Lung (tissue), 12 donors: ENCODE data around the gene ABCC4. TPM values are rescaled to one million over a fixed set of nuclear protein-coding genes. Genes with fewer than 3 reads are reported as not detected.

ENCODE experiments used
- ATAC-seq: fragments of 200-7000 bp; cut with Tn5 transposase; one replicate; pipeline ENCODE4 v1.9.1; 2020; ENCODE audit warnings: moderate number of reproducible peaks; ENCODE audit not compliant: insufficient read depth, low FRiP score
- DNase-seq, 3 donors: peaks; one replicate each; pipeline ENCODE4 v3.0.0-alpha.2; 2013 to 2017
- H3K27ac ChIP-seq, 2 donors: one replicate each; pipeline ENCODE4 v1.5.1; 2013; ENCODE audit warnings: mild to moderate bottlenecking in 2 of 2, moderate library complexity in 2 of 2, control low read depth in 1 of 2, inconsistent platforms in 1 of 2, low read depth in 1 of 2, low read length in 1 of 2
- H3K27me3 ChIP-seq, 3 donors: one replicate each; pipeline ENCODE4 v1.5.1; 2013; ENCODE audit warnings: low read length in 2 of 3; ENCODE audit not compliant: control insufficient read depth in 3 of 3, insufficient read depth in 3 of 3
- H3K36me3 ChIP-seq, 4 donors: one replicate each; pipeline ENCODE4 v1.5.1; 2013; ENCODE audit warnings: low read length in 4 of 4, mild to moderate bottlenecking in 1 of 4, moderate library complexity in 1 of 4; ENCODE audit not compliant: control insufficient read depth in 4 of 4, insufficient read depth in 4 of 4
- H3K4me1 ChIP-seq, 5 donors: one replicate each; pipeline ENCODE4 v1.5.1; 2013; ENCODE audit warnings: low read length in 5 of 5, mild to moderate bottlenecking in 2 of 5, moderate library complexity in 1 of 5; ENCODE audit not compliant: control insufficient read depth in 5 of 5, insufficient read depth in 5 of 5
- H3K4me3 ChIP-seq: one replicate; pipeline ENCODE4 v1.5.1; 2013; ENCODE audit warnings: mild to moderate bottlenecking, control low read depth, moderate library complexity
- H3K9ac ChIP-seq, 2 donors: one replicate each; pipeline ENCODE4 v1.5.1; 2013; ENCODE audit warnings: low read length in 2 of 2, control low read depth in 1 of 2; ENCODE audit not compliant: insufficient read depth in 1 of 2
- H3K9me3 ChIP-seq, 4 donors: one replicate each; pipeline ENCODE4 v1.5.1; 2013; ENCODE audit warnings: low read length in 3 of 4, mild to moderate bottlenecking in 1 of 4, moderate library complexity in 1 of 4; ENCODE audit not compliant: control insufficient read depth in 4 of 4, insufficient read depth in 3 of 4
- CTCF ChIP-seq: IDR thresholded peaks from 2 replicates; pipeline ENCODE4 v1.5.1; 2012; ENCODE audit warnings: mild to moderate bottlenecking; ENCODE audit errors: control extremely low read depth, extremely low read depth
- WGBS, 2 donors: extraction: QIAGEN DNeasy Blood & Tissue Kit; methylation state at CpG; one replicate each; pipeline ENCODE4 v1.1.7; 2013; 5-methylcytosine and 5-hydroxymethylcytosine counted together
- polyA plus RNA-seq, 2 donors: library from polyadenylated mRNA; stranded (reverse); fragments of 200-250 nt; gene quantifications; one replicate each; pipeline ENCODE4 v1.2.1, GENCODE V29; 2013
- total RNA-seq, 2 donors: library from RNA; depleted of rRNA in 1 of 2; stranded (reverse); fragments of >200 nt in 1 of 2; gene quantifications; one replicate each; pipeline ENCODE4 v1.2.1, GENCODE V29; 2014 to 2021
- donor health status: control.
- donor health status: control.
- donor health status: Bipolar disorder and iron deficiency.
- donor health status: healthy.
- donor health status: DM: yes; HTN: yes; CAD: no.

The ABCC4 gene
- total and polyA plus RNA-seq, 4 donors, result 7.1 to 38.7 (median 20.6) TPM

- 41 to 100% methylated on average over 1 of the region's 1 CpG for WGBS, 2 donors
- Histone ChIP-seq H3K4me1 (peaks cover 0 to 9% (median 6%) of the 10 kb centered on the region in 5 donors), H3K27ac (no peak overlapping the region), H3K27me3 (no peaks in the 10 kb centered on the region), H3K36me3 (peaks cover 0 to 2% (median 0%) of the 10 kb centered on the region in 4 donors), H3K9me3 (no peaks in the 10 kb centered on the region), H3K9ac (no peak overlapping the region), H3K4me3 (no peak overlapping the region)
- no peak for ATAC-seq
- DNase-seq, result no peak
- no peak for TF ChIP-seq CTCF
These were observed 59.9 kb downstream of the ABCC4 start for GRCh38 chr13:95241321-95241720.

- peaks cover 0 to 17% (median 2%) of the 10 kb centered on the region in 5 donors for H3K4me1 ChIP-seq
- H3K9me3 ChIP-seq, result no peaks in the 10 kb centered on the region
- no peak for TF ChIP-seq CTCF
- DNase-seq, result peak in 2 of 3 donors; percentile 65 to 70
- H3K4me3 ChIP-seq, result no peak overlapping the region
- H3K36me3 ChIP-seq, result no peaks in the 10 kb centered on the region
- H3K9ac ChIP-seq, result no peak overlapping the region
- ATAC-seq, result no peak
- 31 to 54% methylated on average over 2 of the region's 2 CpGs for WGBS, 2 donors
- no peaks in the 10 kb centered on the region for H3K27me3 ChIP-seq
- H3K27ac ChIP-seq, result no peak overlapping the region
These were observed 62.0 kb downstream of the ABCC4 start for GRCh38 chr13:95239283-95239682.

GRCh38 chr13:95237310-95237870 is 63.9 kb downstream of the ABCC4 start:
- peak; percentile 42 for ATAC-seq
- H3K36me3 ChIP-seq, result no peaks in the 10 kb centered on the region
- no peaks in the 10 kb centered on the region for H3K9me3 ChIP-seq
- H3K27me3 ChIP-seq, result no peaks in the 10 kb centered on the region
- DNase-seq, result no peak
- TF ChIP-seq CTCF, result no peak
- no peak overlapping the region for H3K4me3 ChIP-seq
- H3K27ac ChIP-seq, result no peak overlapping the region
- 73 to 88% methylated on average over 7 of the region's 7 CpGs for WGBS, 2 donors
- H3K4me1 ChIP-seq, result peaks cover 0 to 17% (median 2%) of the 10 kb centered on the region in 5 donors
- H3K9ac ChIP-seq, result no peak overlapping the region

- H3K27ac ChIP-seq, result peak overlapping the region in 1 of 2 donors; percentile 40
- H3K27me3 ChIP-seq, result no peaks in the 10 kb centered on the region
- no peak overlapping the region for H3K9ac ChIP-seq
- no peaks in the 10 kb centered on the region for H3K36me3 ChIP-seq
- no peak overlapping the region for H3K4me3 ChIP-seq
- DNase-seq, result no peak
- peak; percentile 14 for ATAC-seq
- 76 to 87% methylated on average over 9 of the region's 9 CpGs for WGBS, 2 donors
- TF ChIP-seq CTCF, result no peak
- peaks cover 0 to 17% (median 2%) of the 10 kb centered on the region in 5 donors for H3K4me1 ChIP-seq
- no peaks in the 10 kb centered on the region for H3K9me3 ChIP-seq
These were observed 64.5 kb downstream of the ABCC4 start for GRCh38 chr13:95236774-95237173.
